IMR-90 (cell line): ENCODE data around the gene NEURL1. TPM values are rescaled to one million over a fixed set of nuclear protein-coding genes. Genes with fewer than 3 reads are reported as not detected.

ENCODE experiments used
- ATAC-seq: fragments of 200-7000 bp; cut with Tn5 transposase; 2 replicates; pipeline ENCODE4 v1.9.1; 2020; ENCODE audit warnings: low read depth, mild to moderate bottlenecking, moderate library complexity
- BruUV-seq: library from RNA; stranded (reverse); fragments of 400-500 nt; replicated peaks from 2 replicates; lab custom pipeline; 2021; lab: Mats Ljungman, UMichigan
- CTCF ChIA-PET: fragments of 300-600 bp; formaldehyde crosslinking; extraction: SDS; loops from one replicate; lab custom pipeline; 2021; ENCODE audit warnings: antibody characterized with exemption; lab: Yijun Ruan, JAX
- POLR2A ChIA-PET: fragments of 300-600 bp; sonication (Branson Sonifier 250); formaldehyde crosslinking; loops from one replicate; lab custom pipeline; 2022; ENCODE audit warnings: antibody characterized with exemption; ENCODE audit not compliant: unreplicated experiment; lab: Charles Lee
- DNase-seq: peaks from one replicate; pipeline ENCODE4 v3.0.0; 2013
- H2AFZ ChIP-seq: replicated peaks from 2 replicates; pipeline ENCODE3; 2013; ENCODE audit warnings: low read length, mild to moderate bottlenecking; ENCODE audit not compliant: poor library complexity
- H2AK5ac ChIP-seq: 2 replicates; pipeline ENCODE4 v1.6.1; 2013; ENCODE audit warnings: low read depth, low read length, inconsistent platforms
- H2AK9ac ChIP-seq: replicated peaks from 2 replicates; pipeline ENCODE3; 2013; ENCODE audit warnings: mild to moderate bottlenecking, low read depth, low read length, moderate library complexity; ENCODE audit not compliant: poor library complexity
- H2BK120ac ChIP-seq: 2 replicates; pipeline ENCODE4 v1.6.1; 2013; ENCODE audit warnings: low read depth, low read length, inconsistent platforms
- H2BK15ac ChIP-seq: 3 replicates; pipeline ENCODE4 v1.6.1; 2013; ENCODE audit warnings: low read depth, low read length, inconsistent platforms
- H2BK20ac ChIP-seq: 2 replicates; pipeline ENCODE4 v1.6.1; 2013; ENCODE audit warnings: low read depth, mild to moderate bottlenecking, inconsistent platforms, low read length, moderate library complexity
- H2BK5ac ChIP-seq: 2 replicates; pipeline ENCODE4 v1.6.1; 2013; ENCODE audit warnings: mild to moderate bottlenecking, low read depth, low read length, inconsistent platforms; ENCODE audit not compliant: poor library complexity, severe bottlenecking
- H3K14ac ChIP-seq: replicated peaks from 2 replicates; pipeline ENCODE4 v1.6.1; 2013; ENCODE audit warnings: low read depth, low read length, inconsistent platforms
- H3K18ac ChIP-seq: 2 replicates; pipeline ENCODE4 v1.6.1; 2013; ENCODE audit warnings: low read depth, low read length, control low read depth
- H3K23ac ChIP-seq: 2 replicates; pipeline ENCODE4 v1.6.1; 2013; ENCODE audit warnings: low read depth, low read length, inconsistent platforms
- H3K27ac ChIP-seq: 2 replicates; pipeline ENCODE4 v1.5.1; 2013; ENCODE audit warnings: mild to moderate bottlenecking, control low read depth, low read length; ENCODE audit not compliant: insufficient read depth
- H3K27me3 ChIP-seq: 2 replicates; pipeline ENCODE4 v1.6.1; 2013; ENCODE audit warnings: low read length; ENCODE audit not compliant: control insufficient read depth, insufficient read depth
- H3K36me3 ChIP-seq: 2 replicates; pipeline ENCODE4 v1.6.1; 2013; ENCODE audit warnings: low read length, mixed read lengths; ENCODE audit not compliant: control insufficient read depth, insufficient read depth
- H3K4ac ChIP-seq: 2 replicates; pipeline ENCODE4 v1.6.1; 2013; ENCODE audit warnings: low read depth, low read length, inconsistent platforms
- H3K4me1 ChIP-seq: 2 replicates; pipeline ENCODE4 v1.6.1; 2013; ENCODE audit warnings: low read length, mixed read lengths; ENCODE audit not compliant: control insufficient read depth, insufficient read depth
- H3K4me2 ChIP-seq: 2 replicates; pipeline ENCODE4 v1.6.1; 2013; ENCODE audit warnings: low read depth, mild to moderate bottlenecking, control low read depth, low read length, moderate library complexity
- H3K4me3 ChIP-seq: 2 replicates; pipeline ENCODE4 v1.5.1; 2013; ENCODE audit warnings: low read depth, mild to moderate bottlenecking, control low read depth, low read length, moderate library complexity; ENCODE audit not compliant: insufficient read depth
- H3K56ac ChIP-seq: 2 replicates; pipeline ENCODE4 v1.6.1; 2013; ENCODE audit warnings: low read length, inconsistent platforms; ENCODE audit not compliant: insufficient read depth; ENCODE audit errors: extremely low read depth
- H3K79me1 ChIP-seq, 2 experiments: 2 replicates each; pipeline ENCODE4 v1.6.1; 2013; ENCODE audit warnings: low read length in 2 of 2, inconsistent platforms in 1 of 2, low read depth in 1 of 2
- H3K9ac ChIP-seq: 2 replicates; pipeline ENCODE4 v1.6.1; 2013; ENCODE audit warnings: low read depth, low read length, control low read depth
- H3K9me1 ChIP-seq: 2 replicates; pipeline ENCODE4 v1.6.1; 2013; ENCODE audit warnings: low read length, inconsistent platforms; ENCODE audit not compliant: insufficient read depth
- H3K9me3 ChIP-seq: 2 replicates; pipeline ENCODE4 v1.6.1; 2013; ENCODE audit warnings: low read length; ENCODE audit not compliant: control insufficient read depth, insufficient read depth
- H4K20me1 ChIP-seq: 2 replicates; pipeline ENCODE4 v1.6.1; 2013; ENCODE audit warnings: low read length, inconsistent platforms; ENCODE audit not compliant: insufficient read depth
- H4K5ac ChIP-seq: 2 replicates; pipeline ENCODE4 v1.6.1; 2013; ENCODE audit warnings: mild to moderate bottlenecking, low read depth, low read length, control low read depth
- H4K8ac ChIP-seq, 2 experiments: 2 replicates each; pipeline ENCODE4 v1.6.1; 2013; ENCODE audit warnings: low read depth in 2 of 2, low read length in 2 of 2, control low read depth in 1 of 2, inconsistent platforms in 1 of 2
- H4K91ac ChIP-seq: 2 replicates; pipeline ENCODE4 v1.6.1; 2013; ENCODE audit warnings: low read depth, low read length, inconsistent platforms; ENCODE audit not compliant: insufficient read depth
- BHLHE40 ChIP-seq: fragments of 150-350 bp; IDR thresholded peaks from 2 replicates; pipeline ENCODE4 v1.6.1; 2016; ENCODE audit warnings: mild to moderate bottlenecking, low read depth, low read length
- CEBPB ChIP-seq: IDR thresholded peaks from 2 replicates; pipeline ENCODE4 v1.6.1; 2012; ENCODE audit warnings: low read depth, low read length, improper control_type of control experiment
- CHD1 ChIP-seq: IDR thresholded peaks from 2 replicates; pipeline ENCODE4 v1.6.1; 2012; ENCODE audit warnings: low read depth, low read length, improper control_type of control experiment
- CTCF ChIP-seq: conservative IDR thresholded peaks from 2 replicates; pipeline ENCODE4 v1.5.1; 2012; ENCODE audit warnings: mild to moderate bottlenecking, low read depth, low read length, improper control_type of control experiment
- ELK1 ChIP-seq: fragments of 150-350 bp; IDR thresholded peaks from 2 replicates; pipeline ENCODE4 v1.6.1; 2016; ENCODE audit warnings: low read depth, mild to moderate bottlenecking, low read length, moderate library complexity, borderline replicate concordance
- FOS ChIP-seq: fragments of 150-350 bp; IDR thresholded peaks from 2 replicates; pipeline ENCODE4 v1.6.1; 2016; ENCODE audit warnings: low read depth, low read length
- MAZ ChIP-seq: IDR thresholded peaks from 2 replicates; pipeline ENCODE4 v1.6.1; 2012; ENCODE audit warnings: low read depth, mild to moderate bottlenecking, low read length, improper control_type of control experiment, moderate library complexity, borderline replicate concordance
- MXI1 ChIP-seq: IDR thresholded peaks from 2 replicates; pipeline ENCODE4 v1.6.1; 2012; ENCODE audit warnings: low read depth, mild to moderate bottlenecking, low read length, moderate library complexity, borderline replicate concordance
- NFE2L2 ChIP-seq: fragments of 150-350 bp; IDR thresholded peaks from 2 replicates; pipeline ENCODE4 v1.6.1; 2016; ENCODE audit warnings: low read depth, mild to moderate bottlenecking, low read length
- RAD21 ChIP-seq: IDR thresholded peaks from 2 replicates; pipeline ENCODE4 v1.6.1; 2012; ENCODE audit warnings: low read length, improper control_type of control experiment
- RFX5 ChIP-seq: IDR thresholded peaks from 2 replicates; pipeline ENCODE4 v1.8.0; 2012; ENCODE audit warnings: low read depth, mild to moderate bottlenecking, low read length, moderate library complexity
- SMC3 ChIP-seq: fragments of 150-350 bp; IDR thresholded peaks from 2 replicates; pipeline ENCODE4 v1.6.1; 2016; ENCODE audit warnings: low read depth, mild to moderate bottlenecking, antibody characterized with exemption, low read length, moderate library complexity
- USF2 ChIP-seq: fragments of 150-350 bp; IDR thresholded peaks from 2 replicates; pipeline ENCODE4 v1.6.1; 2017; ENCODE audit warnings: mild to moderate bottlenecking, antibody characterized with exemption, low read length, low read depth
- WGBS, 2 experiments: methylation state at CpG; one replicate each; pipeline versions ENCODE4 v1.1.5 to v1.1.7; 2013; ENCODE audit warnings: missing lambda C conversion rate in 2 of 2; ENCODE audit not compliant: insufficient read length in 1 of 2; ENCODE audit errors: extremely low coverage in 2 of 2; 5-methylcytosine and 5-hydroxymethylcytosine counted together
- dilution Hi-C: fragments of 300-500 bp; cut with HindIII; formaldehyde crosslinking; loops from one replicate; pipeline ENCODE4 v1.14.3; 2018; ENCODE audit warnings: low sequenced_read_pairs; ENCODE audit not compliant: unreplicated experiment
- in situ Hi-C: fragments of 300-500 bp; cut with MboI; formaldehyde crosslinking; loops from 3 replicates; pipeline ENCODE4 v1.14.3; 2019; ENCODE audit warnings: low sequenced_read_pairs, inconsistent platforms, mixed read lengths
- intact Hi-C: fragments of 100-400 bp; cut with micrococcal nuclease; formaldehyde crosslinking; loops from 2 replicates; pipeline ENCODE4 v1.10.0; 2022
- polyA plus RNA-seq, 3 experiments: library from polyadenylated mRNA; depleted of rRNA; stranded (reverse); fragments of >200 nt; gene quantifications; 2 replicates each; pipeline ENCODE4 v1.2.3, GENCODE V29; 2012; ENCODE audit warnings: low replicate concordance in 1 of 3
- total RNA-seq: library from RNA; depleted of rRNA; stranded (reverse); fragments of >200 nt; gene quantifications from 2 replicates; pipeline ENCODE4 v1.2.3, GENCODE V29; 2012

Gene NEURL1
- total and polyA plus RNA-seq, 2 of the 4 experiments (the other 2 are of a cell fraction) = 0.36 to 0.82 TPM

- BruUV-seq = TSS peak; percentile 80
- H3K18ac ChIP-seq = no peak overlapping the region
- peaks cover 63% of the 10 kb centered on the region for H3K36me3 ChIP-seq
- no peak overlapping the region for H2BK120ac ChIP-seq
- H2BK20ac ChIP-seq = no peak overlapping the region
- no peak overlapping the region for H4K5ac ChIP-seq
- intact Hi-C loops = no loop called here
- H3K9ac ChIP-seq = no peak overlapping the region
- H2BK5ac ChIP-seq = no peak overlapping the region
- no peak for ATAC-seq
- no peak overlapping the region for H4K8ac ChIP-seq
- ChIA-PET POLR2A (no interaction called here), CTCF (interaction anchor here (0.6 kb wide), 1 partner anchor 17 kb away, joined by 3 read pairs; no protein-coding TSS in a partner anchor)
- H4K91ac ChIP-seq = no peak overlapping the region
- in situ Hi-C loops = no loop called here
- DNase-seq = peak; percentile 52
- no peak overlapping the region for H3K14ac ChIP-seq
- H3K23ac ChIP-seq = no peak overlapping the region
- no peak overlapping the region for H2BK15ac ChIP-seq
- H3K4me3 ChIP-seq = no peak overlapping the region
- no peak overlapping the region for H3K56ac ChIP-seq
- no peak overlapping the region for H3K4me2 ChIP-seq
- TF ChIP-seq SMC3 = no peak
- no peak for TF ChIP-seq CEBPB
- no peak for TF ChIP-seq CTCF
- no peak for TF ChIP-seq ELK1
- TF ChIP-seq MXI1 = no peak
- TF ChIP-seq NFE2L2 = no peak
- TF ChIP-seq FOS = no peak
- no peak for TF ChIP-seq RFX5
- no peak for TF ChIP-seq RAD21
- no peak for TF ChIP-seq USF2
- no peak for TF ChIP-seq MAZ
- no peak for TF ChIP-seq BHLHE40
- no peak for TF ChIP-seq CHD1
- peaks cover 0 to 26% of the 10 kb centered on the region in 2 experiments; a peak in 1 of 4 replicates for H3K79me1 ChIP-seq
- dilution Hi-C loops = no loop called here
- H2AK5ac ChIP-seq = no peak overlapping the region
- no peak overlapping the region for H3K27ac ChIP-seq
- H3K9me3 ChIP-seq = no peaks in the 10 kb centered on the region
- peaks cover 2% of the 10 kb centered on the region; the same call in 1 of the 2 replicates for H3K9me1 ChIP-seq
- no peak overlapping the region for H2AFZ ChIP-seq
- no peak overlapping the region for H3K4ac ChIP-seq
- no peaks in the 10 kb centered on the region; the same call in 1 of the 2 replicates for H3K4me1 ChIP-seq
- H4K20me1 ChIP-seq = peaks cover 12% of the 10 kb centered on the region; the same call in 1 of the 2 replicates
- H2AK9ac ChIP-seq = no peak overlapping the region
- 17% methylated on average over 1 of the region's 12 CpGs; no CpG with 5 or more reads in 1 of the 2 experiments for WGBS, 2 experiments
- H3K27me3 ChIP-seq = no peaks in the 10 kb centered on the region
These were observed 47.5 kb upstream of the NEURL1 start for GRCh38 chr10:103445767-103446567.
